SK-N-SH (cell line): ENCODE results near the gene PRPF6. TPM values are rescaled to one million over a fixed set of nuclear protein-coding genes. Genes with fewer than 3 reads are reported as not detected.

ENCODE experiments used
- CTCF ChIA-PET: fragments of 300-600, 350-600 bp; formaldehyde crosslinking; extraction: SDS; loops from one replicate; lab custom pipeline; 2021; lab: Yijun Ruan, JAX
- POLR2A ChIA-PET: fragments of 350-600 bp; sonication (Branson Sonifier 250); formaldehyde crosslinking; extraction: SDS; loops from one replicate; lab custom pipeline; 2020; ENCODE audit warnings: antibody characterized with exemption, inconsistent platforms; lab: Yijun Ruan, JAX
- DNase-seq: peaks from one replicate; pipeline ENCODE4 v3.0.0; 2012
- H2AFZ ChIP-seq: fragments of 200-600 bp; sonication (generic); 2 replicates; pipeline ENCODE4 v1.8.1; 2016; ENCODE audit warnings: antibody characterized with exemption, mild to moderate bottlenecking, low read depth
- H3F3A ChIP-seq: fragments of 200-600 bp; sonication (generic); replicated peaks from 2 replicates; pipeline ENCODE3; 2016; ENCODE audit warnings: antibody characterized with exemption, mild to moderate bottlenecking; ENCODE audit not compliant: insufficient read depth
- H3K27ac ChIP-seq, 2 experiments: fragments of 200-500 bp in 1 of 2; fragments of 200-600 bp in 1 of 2; sonication (Bioruptor generic) in 1 of 2; sonication (generic), shearing (Covaris generic) in 1 of 2; 2 replicates each; pipeline versions ENCODE4 v1.5.1 to v1.6.1; 2014 to 2016; ENCODE audit warnings: low read depth in 2 of 2, inconsistent platforms in 1 of 2, low read length in 1 of 2, mild to moderate bottlenecking in 1 of 2, mixed read lengths in 1 of 2
- H3K27me3 ChIP-seq: fragments of 200-600 bp; sonication (generic), shearing (Covaris generic); 2 replicates; pipeline ENCODE4 v1.6.1; 2016; ENCODE audit warnings: mixed run types; ENCODE audit not compliant: insufficient read depth
- H3K36me3 ChIP-seq, 2 experiments: fragments of 200-500 bp in 1 of 2; fragments of 200-600 bp in 1 of 2; sonication (Bioruptor generic) in 1 of 2; sonication (generic) in 1 of 2; replicated peaks in 1 of 2; 2 replicates each; pipeline versions ENCODE3 to v1.5.1; 2014 to 2016; ENCODE audit warnings: low read length in 1 of 2, mild to moderate bottlenecking in 1 of 2; ENCODE audit not compliant: insufficient read depth in 2 of 2, control insufficient read depth in 1 of 2
- H3K4me1 ChIP-seq, 2 experiments: fragments of 200-500 bp in 1 of 2; fragments of 200-600 bp in 1 of 2; sonication (Bioruptor generic) in 1 of 2; sonication (generic), shearing (Covaris generic) in 1 of 2; 2 replicates each; pipeline versions ENCODE4 v1.5.1 to v1.6.1; 2014 to 2016; ENCODE audit warnings: low read depth in 1 of 2, low read length in 1 of 2, mixed run types in 1 of 2; ENCODE audit not compliant: insufficient read depth in 2 of 2, control insufficient read depth in 1 of 2
- H3K4me2 ChIP-seq: fragments of 200-600 bp; sonication (generic), shearing (Covaris generic); 2 replicates; pipeline ENCODE4 v1.6.1; 2017; ENCODE audit warnings: mixed run types
- H3K4me3 ChIP-seq, 2 experiments: fragments of 200-500 bp in 1 of 2; fragments of 200-600 bp in 1 of 2; sonication (Bioruptor generic) in 1 of 2; sonication (generic), shearing (Covaris generic) in 1 of 2; 2 replicates each; pipeline versions ENCODE4 v1.5.1 to v1.8.1; 2014 to 2016; ENCODE audit warnings: low read depth in 2 of 2, inconsistent platforms in 1 of 2, low read length in 1 of 2, mild to moderate bottlenecking in 1 of 2, mixed read lengths in 1 of 2, moderate library complexity in 1 of 2
- H3K79me2 ChIP-seq: fragments of 200-600 bp; sonication (generic); 2 replicates; pipeline ENCODE4 v1.8.1; 2017; ENCODE audit warnings: mild to moderate bottlenecking; ENCODE audit not compliant: insufficient read depth
- H3K9ac ChIP-seq: fragments of 200-600 bp; sonication (generic); 2 replicates; pipeline ENCODE4 v1.6.1; 2017; ENCODE audit warnings: mixed run types
- H3K9me2 ChIP-seq: fragments of 200-600 bp; sonication (generic); 2 replicates; pipeline ENCODE4 v1.6.1; 2017; ENCODE audit warnings: mixed run types
- H3K9me3 ChIP-seq: fragments of 200-600 bp; sonication (generic); 2 replicates; pipeline ENCODE4 v1.6.1; 2017; ENCODE audit warnings: mixed run types, mild to moderate bottlenecking, moderate library complexity
- H4K20me1 ChIP-seq: fragments of 200-600 bp; sonication (generic); 2 replicates; pipeline ENCODE4 v1.6.1; 2017; ENCODE audit warnings: mild to moderate bottlenecking, mixed run types; ENCODE audit not compliant: insufficient read depth
- ELF1 ChIP-seq: IDR thresholded peaks from 2 replicates; pipeline ENCODE4 v1.4.0; 2012
- EP300 ChIP-seq, 2 experiments: IDR thresholded peaks; 2 replicates each; pipeline versions ENCODE4 v1.4.0 to v1.6.1; 2012; ENCODE audit warnings: borderline replicate concordance in 1 of 2, low read depth in 1 of 2, low read length in 1 of 2
- EZH2phosphoT487 ChIP-seq: fragments of 200-600 bp; sonication (generic); IDR thresholded peaks from 2 replicates; pipeline ENCODE4 v1.6.1; 2017; ENCODE audit warnings: low read depth, mixed run types, mild to moderate bottlenecking, antibody characterized with exemption, moderate library complexity, borderline replicate concordance
- FOSL2 ChIP-seq: IDR thresholded peaks from 2 replicates; pipeline ENCODE4 v1.4.0; 2012; ENCODE audit warnings: low read depth, mild to moderate bottlenecking, moderate library complexity, borderline replicate concordance
- FOXM1 ChIP-seq: IDR thresholded peaks from 2 replicates; pipeline ENCODE4 v1.4.0; 2012; ENCODE audit warnings: low read depth, mild to moderate bottlenecking
- GABPA ChIP-seq: IDR thresholded peaks from 2 replicates; pipeline ENCODE4 v1.4.0; 2012; ENCODE audit warnings: low read depth, mild to moderate bottlenecking
- IRF3 ChIP-seq: fragments of 150-350 bp; IDR thresholded peaks from 2 replicates; pipeline ENCODE4 v1.6.1; 2016; ENCODE audit warnings: mild to moderate bottlenecking, low read depth, low read length
- MAX ChIP-seq: IDR thresholded peaks from 2 replicates; pipeline ENCODE4 v1.4.0; 2012; ENCODE audit warnings: low read depth
- MXI1 ChIP-seq: IDR thresholded peaks from 2 replicates; pipeline ENCODE4 v1.6.1; 2012; ENCODE audit warnings: mild to moderate bottlenecking, low read depth, low read length, improper control_type of control experiment
- NFIC ChIP-seq: IDR thresholded peaks from 2 replicates; pipeline ENCODE4 v1.4.0; 2012; ENCODE audit warnings: borderline replicate concordance
- PBX3 ChIP-seq: IDR thresholded peaks from 2 replicates; pipeline ENCODE4; 2012
- POLR2AphosphoS5 ChIP-seq: IDR thresholded peaks from 2 replicates; pipeline ENCODE4 v1.6.1; 2012; ENCODE audit warnings: low read depth, low read length
- RAD21 ChIP-seq: IDR thresholded peaks from 2 replicates; pipeline ENCODE4 v1.6.1; 2012; ENCODE audit warnings: mild to moderate bottlenecking, low read length
- RCOR1 ChIP-seq: fragments of 150-350 bp; IDR thresholded peaks from 2 replicates; pipeline ENCODE4 v1.6.1; 2017; ENCODE audit warnings: antibody characterized with exemption, low read length
- RFX5 ChIP-seq: IDR thresholded peaks from 2 replicates; pipeline ENCODE4 v1.6.1; 2012; ENCODE audit warnings: mild to moderate bottlenecking, improper control_type of control experiment, low read length
- RXRA ChIP-seq: IDR thresholded peaks from 2 replicates; pipeline ENCODE4 v1.4.0; 2012; ENCODE audit warnings: low read depth, mild to moderate bottlenecking, borderline replicate concordance
- SIN3A ChIP-seq: IDR thresholded peaks from 2 replicates; pipeline ENCODE4 v1.6.1; 2012; ENCODE audit warnings: low read depth, mild to moderate bottlenecking, low read length, moderate library complexity, borderline replicate concordance
- SMC3 ChIP-seq: IDR thresholded peaks from 2 replicates; pipeline ENCODE4 v1.6.1; 2012; ENCODE audit warnings: low read depth, low read length, improper control_type of control experiment
- USF1 ChIP-seq: IDR thresholded peaks from 2 replicates; pipeline ENCODE4 v1.4.0; 2012; ENCODE audit warnings: low read depth, borderline replicate concordance
- USF2 ChIP-seq: fragments of 150-350 bp; IDR thresholded peaks from 2 replicates; pipeline ENCODE4 v1.6.1; 2017; ENCODE audit warnings: antibody characterized with exemption, low read length, low read depth, borderline replicate concordance
- ZBTB33 ChIP-seq: IDR thresholded peaks from 2 replicates; pipeline ENCODE4 v1.4.0; 2012; ENCODE audit warnings: low read depth, borderline replicate concordance
- WGBS: methylation state at CpG from one replicate; pipeline ENCODE4 v1.1.6; 2017; ENCODE audit warnings: low lambda C conversion rate; 5-methylcytosine and 5-hydroxymethylcytosine counted together
- polyA plus RNA-seq, 3 experiments: library from polyadenylated mRNA; depleted of rRNA; stranded (reverse); fragments of >200 nt; gene quantifications; 2 replicates each; pipeline ENCODE4 v1.2.3, GENCODE V29; 2012

The PRPF6 gene
- polyA plus RNA-seq, 1 of the 3 experiments (the other 2 are of a cell fraction) = 59.1 TPM

GRCh38 chr20:63963784-63964301 lies 17.1 kb upstream of the PRPF6 start:
- no peak for DNase-seq
- Histone ChIP-seq H3K36me3 (peaks cover 0 to 74% of the 10 kb centered on the region in 2 experiments), H4K20me1 (no peaks in the 10 kb centered on the region), H3F3A (no peaks in the 10 kb centered on the region), H3K9ac (no peak overlapping the region), H3K27ac (no peak overlapping the region), H3K9me2 (no peaks in the 10 kb centered on the region), H3K4me2 (no peak overlapping the region), H3K27me3 (no peaks in the 10 kb centered on the region), H3K4me3 (no peak overlapping the region), H3K79me2 (peaks cover 10% of the 10 kb centered on the region)
- 97% methylated on average over 5 of the region's 16 CpGs for WGBS
- TF ChIP-seq RFX5 = no peak
- TF ChIP-seq RXRA = no peak
- no peak for TF ChIP-seq EZH2phosphoT487
- TF ChIP-seq USF1 = no peak
- no peak for TF ChIP-seq NFIC
- TF ChIP-seq MAX = no peak
- no peak for TF ChIP-seq POLR2AphosphoS5
- no peak for TF ChIP-seq PBX3
- no peak for TF ChIP-seq FOXM1
- no peak for TF ChIP-seq SMC3
- TF ChIP-seq FOSL2 = no peak
- TF ChIP-seq GABPA = no peak
- TF ChIP-seq IRF3 = no peak
- no peak for TF ChIP-seq MXI1
- TF ChIP-seq, all 33 proteins: peak for 0
- ChIA-PET CTCF (interaction anchor here (0.7 to 1.7 kb wide), 4 partner anchors 9 to 189 kb away, joined by 4 to 7 read pairs (median 5); partner anchors contain the start of gene PRPF6), POLR2A (no interaction called here)
- Histone ChIP-seq H3K4me1 (peaks cover 7 to 9% of the 10 kb centered on the region in 2 experiments; a peak in 2 of 4 replicates), H3K9me3 (no peaks in the 10 kb centered on the region), H2AFZ (no peak overlapping the region)

GRCh38 chr20:63964412-63964811 lies 16.5 kb upstream of the PRPF6 start:
- no peaks in the 10 kb centered on the region for H3K9me3 ChIP-seq
- no peak overlapping the region for H2AFZ ChIP-seq
- H3K27me3 ChIP-seq = no peaks in the 10 kb centered on the region
- ChIA-PET POLR2A (no interaction called here), CTCF (interaction anchor here (1.4 to 1.7 kb wide), 3 partner anchors 10 to 189 kb away, joined by 4 to 7 read pairs (median 6); partner anchors contain the start of gene PRPF6)
- H3K4me3 ChIP-seq = no peak overlapping the region
- H3K9ac ChIP-seq = no peak overlapping the region
- H3K79me2 ChIP-seq = peaks cover 15% of the 10 kb centered on the region
- peaks cover 0 to 68% of the 10 kb centered on the region in 2 experiments for H3K36me3 ChIP-seq
- no peak overlapping the region for H3K4me2 ChIP-seq
- H3K9me2 ChIP-seq = no peaks in the 10 kb centered on the region
- no peak for DNase-seq
- 100% methylated on average over 6 of the region's 16 CpGs for WGBS
- peaks cover 7 to 12% of the 10 kb centered on the region in 2 experiments; a peak in 2 of 4 replicates for H3K4me1 ChIP-seq
- H3F3A ChIP-seq = no peaks in the 10 kb centered on the region
- H3K27ac ChIP-seq = no peak overlapping the region
- H4K20me1 ChIP-seq = no peaks in the 10 kb centered on the region
- TF ChIP-seq USF2 = no peak
- no peak for TF ChIP-seq POLR2AphosphoS5
- no peak for TF ChIP-seq RFX5
- TF ChIP-seq ZBTB33 = no peak
- TF ChIP-seq RAD21 = no peak
- no peak for TF ChIP-seq RXRA
- TF ChIP-seq RCOR1 = no peak
- TF ChIP-seq FOXM1 = no peak
- TF ChIP-seq ELF1 = no peak
- no peak for TF ChIP-seq EP300 (IDR thresholded peaks at IDR 0.05; ENCODE audit: borderline replicate concordance in 1 of 2, low read depth in 1 of 2, low read length in 1 of 2)
- no peak for TF ChIP-seq SIN3A
- TF ChIP-seq MXI1 = no peak
- TF ChIP-seq FOSL2 = no peak
- no peak for TF ChIP-seq GABPA
